Mesothelial cell of epicardium (in vitro differentiated cells): Measurements from ENCODE around the gene CCDC14. TPM values are rescaled to one million over a fixed set of nuclear protein-coding genes. Genes with fewer than 3 reads are reported as not detected.

ENCODE experiments used
- DNase-seq, 2 experiments: peaks; one replicate each; pipeline ENCODE4 v3.0.0; 2021; ENCODE audit warnings: low spot score in 2 of 2; ENCODE audit not compliant: unreplicated experiment in 2 of 2
- H3K27ac Mint-ChIP-seq: 2 replicates; pipeline ENCODE4 v1.8.0; 2021; ENCODE audit warnings: mixed read lengths
- H3K27me3 Mint-ChIP-seq: 2 replicates; pipeline ENCODE4 v1.8.0; 2021; ENCODE audit warnings: low read depth, mixed read lengths
- H3K36me3 Mint-ChIP-seq: 2 replicates; pipeline ENCODE4 v1.8.0; 2021; ENCODE audit warnings: mixed read lengths
- H3K4me1 Mint-ChIP-seq: 2 replicates; pipeline ENCODE4 v1.8.0; 2021; ENCODE audit warnings: mixed read lengths
- H3K4me3 Mint-ChIP-seq: 2 replicates; pipeline ENCODE4 v1.8.0; 2021; ENCODE audit warnings: mild to moderate bottlenecking, moderate library complexity, mixed read lengths
- H3K9me3 Mint-ChIP-seq: 2 replicates; pipeline ENCODE4 v1.8.0; 2021; ENCODE audit warnings: mixed read lengths
- total RNA-seq: library from RNA; stranded (reverse); gene quantifications from 3 replicates; pipeline ENCODE4 v1.2.1, GENCODE V29; 2021
- TF ChIP-seq, protein P1 (sequence below): fragments of 200-600 bp; sonication (generic); IDR thresholded peaks from one replicate; pipeline ENCODE4 v1.5.0; 2021; ENCODE audit warnings: antibody characterized with exemption; ENCODE audit not compliant: unreplicated experiment

CCDC14 gene
- total RNA-seq, 1 donor from 2014 or later = 123 TPM

- H3K9me3 Mint-ChIP-seq = peaks cover 54% of the 10 kb centered on the region
- no peak overlapping the region for H3K4me3 Mint-ChIP-seq
Observed at GRCh38 chr3:123920383-123920782, 40.6 kb downstream of the CCDC14 start.

DNA sequence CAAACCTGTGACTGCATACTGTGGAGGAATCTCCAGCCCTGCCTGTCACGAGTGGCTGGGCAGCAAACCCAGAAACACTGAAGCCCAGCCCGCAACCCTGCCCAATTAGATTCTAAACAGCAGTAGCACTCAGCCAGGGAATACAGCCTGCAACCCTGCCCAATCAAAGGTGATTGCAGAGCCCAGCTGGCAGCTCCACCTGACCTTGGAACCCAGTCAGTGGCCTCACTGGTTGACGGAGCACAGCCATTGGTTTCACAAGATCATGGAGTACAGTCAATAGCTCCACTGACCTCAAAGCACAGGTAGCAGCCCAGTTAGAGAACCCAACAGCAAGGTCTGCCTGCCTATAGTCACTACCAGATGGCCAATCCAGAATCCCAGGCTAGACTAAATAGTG is 41.7 kb downstream of the CCDC14 start:
- TF ChIP-seq, protein P1, sequence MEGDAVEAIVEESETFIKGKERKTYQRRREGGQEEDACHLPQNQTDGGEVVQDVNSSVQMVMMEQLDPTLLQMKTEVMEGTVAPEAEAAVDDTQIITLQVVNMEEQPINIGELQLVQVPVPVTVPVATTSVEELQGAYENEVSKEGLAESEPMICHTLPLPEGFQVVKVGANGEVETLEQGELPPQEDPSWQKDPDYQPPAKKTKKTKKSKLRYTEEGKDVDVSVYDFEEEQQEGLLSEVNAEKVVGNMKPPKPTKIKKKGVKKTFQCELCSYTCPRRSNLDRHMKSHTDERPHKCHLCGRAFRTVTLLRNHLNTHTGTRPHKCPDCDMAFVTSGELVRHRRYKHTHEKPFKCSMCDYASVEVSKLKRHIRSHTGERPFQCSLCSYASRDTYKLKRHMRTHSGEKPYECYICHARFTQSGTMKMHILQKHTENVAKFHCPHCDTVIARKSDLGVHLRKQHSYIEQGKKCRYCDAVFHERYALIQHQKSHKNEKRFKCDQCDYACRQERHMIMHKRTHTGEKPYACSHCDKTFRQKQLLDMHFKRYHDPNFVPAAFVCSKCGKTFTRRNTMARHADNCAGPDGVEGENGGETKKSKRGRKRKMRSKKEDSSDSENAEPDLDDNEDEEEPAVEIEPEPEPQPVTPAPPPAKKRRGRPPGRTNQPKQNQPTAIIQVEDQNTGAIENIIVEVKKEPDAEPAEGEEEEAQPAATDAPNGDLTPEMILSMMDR = no peak
- Mint-ChIP-seq H3K36me3 (peaks cover 68% of the 10 kb centered on the region), H3K9me3 (peaks cover 47% of the 10 kb centered on the region), H3K27ac (no peak overlapping the region), H3K4me1 (no peaks in the 10 kb centered on the region), H3K27me3 (no peaks in the 10 kb centered on the region), H3K4me3 (no peak overlapping the region)
- DNase-seq = no peak

More at GRCh38 chr3:123920383-123920782, 40.6 kb downstream of the CCDC14 start:
- DNase-seq = no peak
- no peaks in the 10 kb centered on the region for H3K27me3 Mint-ChIP-seq
- TF ChIP-seq, protein P1 = no peak
- H3K4me1 Mint-ChIP-seq = no peaks in the 10 kb centered on the region
- peaks cover 71% of the 10 kb centered on the region for H3K36me3 Mint-ChIP-seq
- H3K27ac Mint-ChIP-seq = no peak overlapping the region

DNA sequence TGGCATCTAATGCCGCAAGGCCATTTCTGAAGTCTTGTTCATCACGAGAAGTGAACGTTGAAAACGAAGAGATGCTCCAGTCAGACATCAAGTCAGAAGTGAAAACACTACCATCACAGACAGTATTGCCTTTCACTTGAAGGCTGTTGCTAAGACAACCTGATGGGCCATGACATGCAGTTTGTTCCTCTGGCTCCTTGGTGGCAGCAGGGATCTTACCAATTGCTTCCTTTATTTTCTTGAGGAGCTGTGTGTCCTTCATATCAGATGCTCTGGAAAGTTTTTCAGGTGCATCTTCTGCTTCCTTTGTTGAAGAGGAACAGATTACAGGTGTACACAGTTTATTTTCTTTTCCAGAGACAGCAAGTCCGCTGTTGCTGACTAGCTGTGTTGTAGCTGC is 46.2 kb downstream of the CCDC14 start:
- DNase-seq = no peak
- H3K27me3 Mint-ChIP-seq = no peaks in the 10 kb centered on the region
- peaks cover 29% of the 10 kb centered on the region for H3K36me3 Mint-ChIP-seq
- H3K4me3 Mint-ChIP-seq = no peak overlapping the region
- H3K9me3 Mint-ChIP-seq = peaks cover 3% of the 10 kb centered on the region
- H3K4me1 Mint-ChIP-seq = no peaks in the 10 kb centered on the region
- no peak overlapping the region for H3K27ac Mint-ChIP-seq
- TF ChIP-seq, protein P1 = no peak

- TF ChIP-seq, protein P1 = no peak
- H3K27me3 Mint-ChIP-seq = no peaks in the 10 kb centered on the region
- H3K27ac Mint-ChIP-seq = no peak overlapping the region
- no peaks in the 10 kb centered on the region for H3K9me3 Mint-ChIP-seq
- no peak overlapping the region for H3K4me3 Mint-ChIP-seq
- H3K4me1 Mint-ChIP-seq = no peaks in the 10 kb centered on the region
- no peak for DNase-seq
- peaks cover 5% of the 10 kb centered on the region for H3K36me3 Mint-ChIP-seq
Observed at GRCh38 chr3:123909785-123910184, 51.2 kb downstream of the CCDC14 start.

GRCh38 chr3:123907720-123908119 is 53.3 kb downstream of the CCDC14 start:
- peaks cover 2% of the 10 kb centered on the region for H3K36me3 Mint-ChIP-seq
- TF ChIP-seq, protein P1 = no peak
- no peak overlapping the region for H3K27ac Mint-ChIP-seq
- H3K4me1 Mint-ChIP-seq = no peaks in the 10 kb centered on the region
- no peaks in the 10 kb centered on the region for H3K9me3 Mint-ChIP-seq
- no peaks in the 10 kb centered on the region for H3K27me3 Mint-ChIP-seq
- DNase-seq = no peak
- H3K4me3 Mint-ChIP-seq = no peak overlapping the region

GRCh38 chr3:123899300-123899865 is 61.6 kb downstream of the CCDC14 start:
- H3K27ac Mint-ChIP-seq = no peak overlapping the region
- H3K4me1 Mint-ChIP-seq = peaks cover 3% of the 10 kb centered on the region
- no peaks in the 10 kb centered on the region for H3K36me3 Mint-ChIP-seq
- TF ChIP-seq, protein P1 = no peak
- no peak for DNase-seq
- H3K27me3 Mint-ChIP-seq = no peaks in the 10 kb centered on the region
- H3K4me3 Mint-ChIP-seq = no peak overlapping the region
- H3K9me3 Mint-ChIP-seq = no peaks in the 10 kb centered on the region
